HG02588 (cell line): ENCODE data around the gene CLEC1B.
"Not testable (repeated sequence)": the region's sequence is repeated elsewhere in the genome, so short reads cannot be mapped to it uniquely, and the experiment has no call there.

Source experiments
- ATAC-seq: cut with Tn5 transposase; IDR thresholded peaks from one replicate; pipeline ENCODE4 v1.9.1; 2021; ENCODE audit warnings: mild to moderate bottlenecking, moderate library complexity; ENCODE audit not compliant: unreplicated experiment

Gene CLEC1B

DNA sequence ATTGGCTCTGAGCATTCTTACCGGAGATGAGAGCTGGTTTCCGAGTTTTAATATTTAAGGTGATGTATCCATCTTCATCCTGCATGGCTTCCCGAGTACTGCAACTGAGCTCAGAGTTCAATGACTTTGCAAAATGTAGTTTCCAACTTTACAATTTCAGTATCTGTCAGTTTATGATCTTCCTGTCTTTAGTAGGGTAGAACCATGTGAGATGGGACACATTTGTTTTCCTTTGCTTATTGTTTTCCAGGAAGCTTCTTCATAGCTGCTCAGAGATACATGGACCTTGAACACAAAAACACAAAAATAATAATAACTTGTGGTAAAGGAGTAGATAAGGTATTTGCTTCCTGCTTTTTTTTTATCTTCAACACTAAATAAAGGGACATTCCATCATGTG is at the start of gene CLEC1B:
CLEC1B (minus strand) TSS at position 106 of the 400 bp plus-strand sequence; CDS start at position 85, 21 bp downstream.
- ATAC-seq: no peak

DNA sequence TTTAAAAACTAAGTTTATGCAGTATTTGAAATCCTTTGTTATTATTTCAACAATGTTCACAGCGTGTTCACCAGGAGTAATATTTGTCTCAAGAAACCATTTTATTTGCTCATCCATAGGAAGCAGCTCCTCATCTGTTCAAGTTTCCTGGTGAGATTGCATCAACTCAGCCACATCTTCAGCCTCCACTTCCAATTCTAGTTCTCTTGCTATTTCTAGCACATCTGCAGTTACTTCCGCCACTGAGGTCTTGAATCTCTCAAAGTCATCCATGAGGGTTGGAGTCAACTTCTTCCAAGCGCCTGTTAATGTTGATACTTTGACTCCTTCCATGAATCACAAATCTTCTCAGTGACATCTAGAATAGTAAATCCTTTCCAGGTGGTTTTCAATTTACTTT is 49.6 kb upstream of the CLEC1B start:
- no peak for ATAC-seq

DNA sequence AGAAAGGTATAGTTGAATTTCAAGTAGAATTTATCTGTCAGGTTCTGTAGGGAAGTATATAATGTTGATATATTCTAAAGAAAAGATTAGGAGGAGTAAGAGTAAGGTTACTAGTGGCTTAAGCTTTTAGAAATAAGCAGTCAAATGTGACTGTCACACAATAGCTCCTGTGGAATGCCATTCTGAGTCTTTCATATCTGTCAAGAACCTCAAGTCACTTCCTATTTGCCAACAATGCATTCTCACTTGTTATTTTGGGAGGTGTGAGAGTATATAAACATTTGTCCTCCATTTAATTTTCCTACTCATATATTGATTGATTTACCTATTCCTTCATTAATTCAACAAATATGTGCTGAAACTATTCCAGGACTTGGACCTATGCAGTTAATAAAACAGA is 43.2 kb upstream of the CLEC1B start:
- no peak for ATAC-seq

DNA sequence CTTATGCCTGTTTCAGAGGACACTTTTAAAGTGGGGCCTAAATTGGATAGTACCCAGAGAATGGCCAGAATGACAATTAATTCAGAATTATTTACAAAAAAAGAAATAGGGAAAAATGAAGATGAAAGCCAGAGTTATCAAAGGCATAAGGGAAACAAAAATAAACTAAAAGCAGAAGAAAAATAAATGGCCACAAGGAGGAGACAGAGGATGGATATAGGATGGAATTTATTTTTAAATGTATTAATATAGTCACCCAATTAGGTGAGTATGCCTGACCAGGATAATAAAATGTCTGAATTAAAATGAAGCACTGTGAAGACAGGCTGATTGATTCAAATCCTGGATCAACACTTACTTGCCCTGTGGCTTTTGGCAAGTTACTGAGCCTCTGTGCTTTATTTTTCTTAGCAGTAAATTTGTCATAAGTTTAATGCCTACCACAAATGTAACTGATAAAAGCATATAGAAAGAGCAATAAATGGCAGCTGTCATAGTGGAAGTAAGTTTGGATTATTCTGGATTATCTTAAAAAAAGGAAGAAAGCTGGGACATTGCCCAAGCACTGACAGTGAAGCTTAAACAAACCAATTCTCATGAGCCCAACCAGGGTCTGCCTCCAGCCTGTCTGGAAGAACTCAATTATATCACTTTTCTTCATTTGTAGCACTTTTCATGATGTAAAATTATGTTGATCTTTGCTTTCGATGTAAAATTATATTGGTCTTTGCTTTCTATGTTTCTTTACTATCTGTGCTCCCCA is 35.0 kb upstream of the CLEC1B start:
- ATAC-seq: no peak

DNA sequence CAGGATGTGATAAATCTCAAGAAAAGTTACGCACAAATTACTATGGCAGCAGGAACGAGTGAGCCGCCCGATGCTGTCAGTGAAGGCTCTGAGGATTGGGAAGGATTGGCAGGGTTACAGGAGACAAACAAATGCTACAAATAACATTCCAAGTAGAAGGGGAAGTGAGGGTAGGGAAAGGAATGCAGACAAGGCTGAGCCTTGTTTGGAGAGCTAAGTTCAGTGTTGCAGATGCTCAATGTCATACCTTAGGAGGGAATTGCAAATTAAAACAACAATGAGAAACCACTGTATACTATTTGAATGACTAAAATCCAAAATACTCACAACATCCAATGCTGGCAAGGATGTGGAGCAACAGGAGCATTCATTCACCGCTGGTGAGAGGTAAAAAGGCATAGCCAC is 32.9 kb upstream of the CLEC1B start:
- no peak for ATAC-seq

DNA sequence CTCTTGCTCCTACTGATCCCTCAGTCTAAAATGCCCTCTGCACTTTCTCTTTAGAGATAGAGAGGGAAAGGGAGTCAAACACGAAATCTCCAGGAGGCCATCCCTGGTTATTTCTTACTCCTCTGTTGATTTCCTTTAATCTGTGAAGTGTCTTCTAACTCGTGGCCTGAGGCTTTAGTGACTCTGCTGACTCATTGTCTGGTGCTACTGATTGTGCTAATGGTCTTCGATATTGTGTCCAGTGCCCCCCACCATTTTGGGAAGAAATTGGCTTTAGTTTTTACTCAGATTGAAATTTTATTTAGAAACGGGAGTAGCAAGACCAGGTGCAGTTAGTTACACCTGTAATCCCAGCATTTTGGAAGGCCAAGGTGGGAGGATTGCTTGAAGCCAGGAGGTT is 32.4 kb upstream of the CLEC1B start:
- no peak for ATAC-seq

DNA sequence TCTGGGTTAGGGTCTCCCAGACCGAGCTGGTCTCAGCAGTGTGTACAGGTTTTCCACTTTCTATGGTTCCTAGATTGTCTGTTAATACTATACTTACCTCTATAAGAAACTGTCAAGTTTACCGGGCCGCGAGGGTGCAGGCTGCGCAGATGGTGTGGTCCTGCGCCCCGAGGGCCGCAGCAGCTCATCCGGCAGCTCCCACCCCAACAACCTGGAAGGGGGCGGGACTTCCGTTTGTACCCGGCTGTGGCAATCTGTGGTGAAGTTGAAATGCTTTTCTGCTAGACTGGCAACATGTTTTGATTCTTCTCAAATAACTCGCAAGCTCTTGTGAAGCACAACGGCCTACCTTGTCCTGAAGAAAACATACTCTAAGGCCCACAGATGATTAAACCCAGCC is 31.5 kb upstream of the CLEC1B start, which contains the start of gene CLEC9A:
CLEC9A (plus strand) TSS at position 237 of the 400 bp plus-strand sequence. CDS start 22,006 bp downstream, outside the sequence.
- ATAC-seq: no peak

DNA sequence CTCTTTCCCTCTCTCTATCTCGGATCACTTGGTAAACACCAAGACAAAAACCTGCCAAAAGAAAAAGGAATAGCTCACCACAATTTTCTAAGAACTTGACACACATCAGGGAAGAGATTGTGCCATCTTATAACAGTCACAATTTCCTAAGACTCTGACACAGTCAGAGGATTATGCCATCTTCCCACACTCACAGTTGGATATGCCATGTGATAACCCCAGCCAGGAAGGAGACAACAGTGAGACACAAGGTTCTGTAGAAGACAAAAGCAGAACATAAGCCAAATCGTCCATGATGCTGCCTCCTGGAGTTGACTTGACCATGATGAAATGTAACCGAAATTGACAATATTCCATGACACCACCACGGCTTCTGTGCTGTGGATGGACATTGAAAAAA is 28.8 kb upstream of the CLEC1B start:
- no peak for ATAC-seq

DNA sequence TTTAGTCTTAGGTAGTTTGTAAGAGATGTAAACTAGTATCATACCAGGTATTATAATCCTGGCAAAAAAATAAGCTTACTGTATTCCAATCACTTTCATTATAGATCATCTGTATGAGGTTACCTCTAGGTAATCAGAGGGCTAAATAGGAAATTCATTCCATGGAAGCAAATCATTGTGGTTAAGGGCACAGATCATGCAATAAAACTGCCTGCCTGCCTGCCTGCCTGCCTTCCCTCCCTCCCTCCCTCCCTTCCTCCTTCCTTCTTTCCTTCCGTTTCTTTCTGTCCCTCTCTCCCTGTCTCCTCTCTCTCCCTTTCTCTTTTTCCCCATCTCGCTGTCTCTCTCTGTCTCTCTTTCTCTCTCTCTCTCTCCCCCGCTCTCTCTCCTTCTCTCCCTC is 28.4 kb upstream of the CLEC1B start:
- no peak for ATAC-seq

DNA sequence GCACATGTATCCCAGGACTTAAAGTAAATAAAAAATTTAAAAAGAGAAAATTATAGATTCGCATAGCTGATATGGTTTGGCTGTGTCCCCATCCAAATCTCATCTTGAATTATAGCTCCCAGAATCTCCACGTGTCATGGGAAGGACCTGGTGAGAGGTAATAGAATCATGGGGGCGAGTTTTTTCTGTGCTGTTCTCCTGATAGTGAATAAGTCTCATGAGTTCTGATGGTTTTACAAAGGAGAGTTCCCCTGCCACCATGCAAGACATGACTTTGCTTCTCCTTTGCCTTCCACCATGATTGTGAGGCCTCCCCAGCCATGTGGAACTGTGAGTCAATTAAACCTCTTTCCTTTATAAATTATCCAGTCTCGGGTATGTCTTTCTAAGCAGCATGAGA is 27.7 kb upstream of the CLEC1B start:
- not testable (repeated sequence) for ATAC-seq

DNA sequence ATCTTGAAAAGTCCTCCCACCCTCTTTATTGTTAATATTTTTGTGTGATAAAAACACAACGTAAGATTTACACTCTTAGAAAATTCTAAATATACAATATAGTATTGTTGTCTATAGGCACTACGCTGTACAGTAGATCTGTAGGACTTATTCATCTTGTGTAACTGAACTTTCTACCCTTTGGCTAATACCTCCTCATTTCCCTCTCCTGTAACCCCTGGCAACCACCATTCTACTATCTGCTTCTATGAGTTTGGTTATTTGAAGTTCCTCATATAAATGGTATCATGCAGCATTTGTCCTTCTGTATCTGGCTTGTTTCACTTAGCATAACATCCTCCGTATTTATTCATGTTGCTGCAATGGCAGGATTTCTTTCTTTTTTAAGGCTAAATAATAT is 26.3 kb upstream of the CLEC1B start:
- no peak for ATAC-seq

DNA sequence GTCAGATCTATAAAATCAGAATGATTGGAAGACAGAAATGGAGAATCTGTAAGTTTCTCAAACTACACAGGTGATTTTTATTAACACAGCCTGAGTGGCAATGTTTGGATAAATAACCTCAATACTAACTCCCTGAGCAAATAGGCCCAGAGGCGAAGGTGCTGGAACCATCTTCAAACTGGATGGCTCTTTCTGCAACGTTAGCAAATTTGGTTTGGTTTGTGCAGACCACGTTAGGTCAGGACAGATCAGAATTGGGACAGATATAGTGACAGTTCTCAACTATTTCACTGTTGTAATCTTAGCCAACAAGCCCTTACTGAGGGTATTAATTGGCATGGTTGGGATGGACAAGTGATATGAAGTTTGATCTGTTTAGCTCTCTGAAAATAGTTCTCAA is 22.4 kb upstream of the CLEC1B start:
- ATAC-seq: no peak

DNA sequence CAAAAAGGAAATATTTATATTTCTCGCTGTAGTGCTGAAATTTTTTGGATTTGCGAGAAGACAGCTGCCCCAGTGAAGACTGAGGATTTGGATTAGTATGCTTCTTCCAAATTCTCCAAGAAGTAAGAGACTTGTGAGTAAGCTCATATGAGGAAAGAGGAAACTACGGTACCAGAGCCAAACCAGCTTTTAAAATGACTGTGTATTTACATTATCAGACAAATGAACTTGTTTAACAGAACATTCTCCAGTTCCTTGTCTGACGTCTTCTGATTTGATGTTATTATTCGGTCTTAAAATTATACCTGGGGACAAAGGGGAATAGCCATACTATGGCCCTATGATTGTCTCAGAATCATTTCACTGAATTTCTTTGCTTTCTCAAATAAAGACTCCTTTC is 19.5 kb upstream of the CLEC1B start:
- no peak for ATAC-seq

DNA sequence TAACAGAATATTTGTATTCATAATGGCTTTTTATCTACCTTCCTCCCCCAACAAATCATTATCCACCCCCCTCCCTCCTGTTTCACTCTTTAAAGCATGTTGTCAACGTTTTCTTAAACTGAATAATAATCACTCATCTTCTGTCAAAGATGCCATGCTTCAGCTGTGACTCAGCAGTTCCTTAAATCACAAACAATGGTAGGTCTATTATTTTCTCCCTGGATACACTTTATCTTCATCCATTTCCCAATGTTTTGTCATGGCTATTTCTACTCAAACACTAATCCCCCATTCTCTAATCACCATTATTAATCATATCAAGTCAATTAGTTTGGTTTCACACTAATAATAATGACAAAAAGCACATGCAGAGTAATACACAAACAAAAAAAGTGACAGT is 18.0 kb upstream of the CLEC1B start:
- ATAC-seq: no peak

DNA sequence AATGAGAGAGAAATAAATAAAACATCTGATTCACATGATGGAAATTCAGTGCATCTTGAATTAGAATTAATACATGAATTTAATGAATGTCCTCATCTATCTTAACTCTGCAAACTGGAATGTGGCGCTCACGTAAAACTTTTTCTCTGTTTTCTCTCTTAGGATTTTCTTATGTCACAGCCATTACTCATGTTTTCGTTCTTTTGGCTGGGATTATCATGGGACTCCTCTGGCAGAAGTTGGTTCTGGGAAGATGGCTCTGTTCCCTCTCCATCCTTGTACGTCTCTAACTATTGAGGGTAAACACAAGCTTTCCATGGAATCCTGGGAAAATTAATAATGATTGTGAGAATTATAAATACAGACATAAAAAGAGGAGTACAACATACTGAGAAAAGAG is 16.5 kb upstream of the CLEC1B start:
- ATAC-seq: no peak

DNA sequence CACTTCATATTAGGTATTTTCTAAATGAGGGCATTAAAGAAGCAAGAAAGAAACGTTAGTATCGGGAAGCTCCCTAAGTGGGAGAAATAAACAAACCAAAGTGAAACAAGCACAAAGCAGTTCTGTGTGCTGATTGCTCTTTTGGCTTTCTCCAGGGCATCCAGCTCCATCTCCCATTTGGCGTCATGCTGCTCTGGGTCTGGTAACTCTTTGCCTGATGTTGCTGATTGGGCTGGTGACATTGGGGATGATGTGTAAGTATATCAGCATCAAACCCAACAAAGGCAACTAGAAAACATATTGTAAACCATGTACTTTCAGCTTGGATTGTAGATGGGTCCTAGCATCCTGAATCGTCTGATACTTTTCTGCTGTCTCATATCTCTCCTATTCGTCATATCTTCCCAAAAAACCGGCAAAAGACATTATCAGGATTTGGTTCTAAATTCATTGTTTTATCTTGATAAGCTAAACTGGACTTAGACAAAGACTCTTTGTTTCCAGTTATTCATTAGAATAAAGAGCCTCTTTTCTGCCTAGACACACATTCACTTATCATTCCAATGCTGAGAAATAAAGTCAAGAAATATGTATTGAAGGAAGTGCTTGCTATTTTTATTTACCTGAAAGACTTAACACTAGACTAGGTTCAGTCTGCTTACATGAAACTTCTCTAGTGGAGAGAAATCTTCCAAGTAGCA is 13.9 kb upstream of the CLEC1B start:
- no peak for ATAC-seq

DNA sequence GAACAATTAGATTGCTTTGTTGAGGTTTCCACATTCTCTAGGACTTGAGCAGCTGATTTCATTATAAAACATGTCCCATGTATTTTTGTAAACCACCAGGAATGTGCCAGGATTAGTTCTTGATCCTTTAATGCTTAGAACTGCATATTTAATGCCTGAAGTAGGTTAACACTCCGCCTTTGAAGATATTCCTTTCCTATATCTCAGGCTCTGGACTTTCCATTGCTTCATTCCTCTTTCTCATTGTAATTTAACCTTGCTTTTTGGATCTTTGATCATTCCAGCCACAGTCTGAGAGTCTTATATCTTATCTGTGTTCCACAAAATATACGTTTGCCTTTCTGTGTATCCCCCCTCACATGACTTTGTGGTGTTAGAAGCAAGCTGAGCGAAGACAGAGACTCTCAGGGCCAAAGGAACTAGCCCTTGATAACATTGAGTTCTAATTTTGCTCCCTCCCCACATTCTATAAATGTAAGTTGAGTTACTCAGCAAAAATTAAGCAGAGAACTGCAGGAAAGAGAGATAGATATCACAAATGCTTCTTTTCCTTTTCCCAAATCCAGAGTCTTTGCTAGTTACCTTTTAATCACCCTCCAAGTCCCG is 2.4 kb upstream of the CLEC1B start:
- no peak for ATAC-seq

DNA sequence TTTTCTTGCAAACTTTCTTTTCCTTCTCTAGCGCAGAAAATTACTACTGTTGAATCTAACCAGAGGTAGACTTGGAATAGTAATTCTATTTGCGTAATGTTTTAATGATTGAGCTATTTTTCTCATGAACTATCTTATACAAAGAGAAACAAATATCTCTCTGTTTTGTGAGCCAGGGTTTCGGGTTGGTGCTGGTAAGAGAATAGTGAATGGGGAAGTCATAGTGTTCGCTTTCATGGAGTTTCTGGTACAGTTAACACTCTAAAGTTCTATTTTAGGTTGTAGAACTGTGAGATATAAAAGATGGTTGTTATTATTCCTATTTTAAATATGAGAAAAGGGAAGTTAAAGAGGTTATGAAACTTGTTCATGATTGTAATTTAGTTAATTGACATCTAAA is 6.6 kb downstream of the CLEC1B start:
- ATAC-seq: no peak

DNA sequence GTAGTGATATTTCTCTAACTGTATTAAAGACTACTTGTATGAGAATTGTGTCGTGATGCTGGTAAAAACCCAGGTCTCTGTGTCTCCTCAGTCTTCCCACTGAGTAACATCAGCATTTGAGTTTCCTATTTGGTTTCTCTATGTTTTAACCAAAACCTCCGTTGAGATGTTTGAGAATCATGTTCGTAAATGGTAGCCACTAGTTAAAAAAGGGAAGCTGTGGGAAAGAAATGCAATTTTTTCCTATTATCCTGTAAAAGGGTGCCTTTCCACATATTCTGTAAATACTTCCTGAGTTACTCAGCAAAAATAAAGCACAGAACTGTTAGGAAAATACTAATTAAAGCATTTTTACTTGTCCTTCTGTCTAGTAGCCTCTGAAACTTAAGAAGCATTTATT is 7.0 kb downstream of the CLEC1B start:
- no peak for ATAC-seq

DNA sequence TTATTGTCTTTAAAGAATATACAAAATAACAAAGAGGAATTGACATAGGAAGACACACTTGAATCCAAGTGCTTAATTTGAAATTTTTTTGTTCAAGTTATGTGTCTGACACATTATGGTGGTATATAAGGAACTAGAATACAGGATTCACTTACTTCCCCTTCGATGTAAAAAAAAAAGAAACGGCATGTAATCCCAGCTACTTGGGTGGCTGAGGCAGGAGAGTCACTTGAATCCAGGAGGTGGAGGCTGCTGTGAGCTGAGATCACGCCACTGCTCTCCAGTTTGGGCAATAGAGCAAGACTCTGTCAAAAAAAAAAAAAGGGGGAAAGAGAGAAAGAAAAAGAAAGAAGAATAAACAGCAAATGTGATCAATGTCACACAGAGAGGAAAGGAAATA is 18.8 kb downstream of the CLEC1B start:
- no peak for ATAC-seq

DNA sequence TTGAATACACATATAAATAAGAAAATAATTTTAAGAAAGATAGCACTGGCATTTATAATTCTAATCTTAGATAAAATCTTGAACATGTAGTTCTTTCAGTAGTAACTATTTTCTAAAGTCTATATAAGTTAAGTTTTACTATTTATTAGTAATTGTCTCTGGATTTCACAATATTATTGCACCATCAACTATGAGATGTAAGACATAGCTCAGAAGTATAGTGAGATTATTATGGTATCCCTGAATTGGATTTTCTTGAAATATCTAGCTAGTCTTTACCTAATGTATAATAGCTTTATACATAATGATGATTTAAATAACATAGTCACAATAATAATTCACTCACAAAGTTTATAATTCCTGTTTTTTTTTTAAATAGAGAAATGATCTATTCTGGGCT is 21.0 kb downstream of the CLEC1B start:
- no peak for ATAC-seq

DNA sequence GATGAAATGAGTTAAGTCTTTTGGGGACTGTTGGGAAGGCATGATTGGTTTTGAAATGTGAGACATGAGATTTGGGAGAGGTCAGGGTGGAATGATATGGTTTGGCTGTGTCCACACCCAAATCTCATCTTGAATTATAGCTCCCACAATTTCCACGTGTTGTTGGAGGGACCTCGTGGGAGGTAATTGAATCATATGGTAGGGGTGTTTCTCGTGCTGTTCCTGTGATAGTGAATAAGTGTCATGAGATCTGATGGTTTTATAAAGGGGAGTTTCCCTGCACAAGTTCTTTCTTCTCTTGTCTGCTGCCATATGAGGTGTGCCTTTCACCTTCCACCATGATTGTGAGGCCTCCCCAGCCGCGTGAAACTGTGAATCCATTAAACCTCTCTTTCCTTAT is 22.3 kb downstream of the CLEC1B start:
- ATAC-seq: not testable (repeated sequence)
